Adrenal gland (tissue), 12 donors: Measurements from ENCODE around the gene SARNP. TPM values are rescaled to one million over a fixed set of nuclear protein-coding genes. Genes with fewer than 3 reads are reported as not detected.

Experiments
- DNase-seq, 7 donors: peaks; one replicate each; pipeline ENCODE4 v3.0.0-alpha.2; 2019 to 2020
- H3K27ac ChIP-seq, 5 donors: fragments of 200-600 bp; sonication (generic) in 4 of 5; 1 replicate in 3 of 5; 2 replicates in 2 of 5; pipeline versions ENCODE4 v1.5.1 to v1.8.0; 2016 to 2020; ENCODE audit warnings: mild to moderate bottlenecking in 1 of 5
- H3K27me3 ChIP-seq: fragments of 200-600 bp; 2 replicates; pipeline ENCODE4 v1.8.0; 2021
- H3K36me3 ChIP-seq, 2 donors: fragments of 200-600 bp; replicated peaks in 1 of 2; 1 replicate in 1 of 2; 2 replicates in 1 of 2; pipeline versions ENCODE4 v1.5.1 to v1.8.0; 2018 to 2022
- H3K4me1 ChIP-seq, 2 donors: fragments of 200-600 bp; replicated peaks in 1 of 2; 1 replicate in 1 of 2; 2 replicates in 1 of 2; pipeline versions ENCODE4 v1.5.1 to v1.8.0; 2018 to 2021
- H3K4me3 ChIP-seq, 4 donors: fragments of 200-600 bp; sonication (generic) in 3 of 4; one replicate each; pipeline ENCODE4 v1.5.1; 2016 to 2018
- H3K9me3 ChIP-seq, 3 donors: fragments of 200-600 bp; sonication (generic) in 1 of 3; replicated peaks in 1 of 3; 1 replicate in 2 of 3; 2 replicates in 1 of 3; pipeline versions ENCODE4 v1.5.1 to v1.8.0; 2016 to 2021
- CTCF ChIP-seq, 6 experiments: fragments of 450-650 bp in 4 of 6; fragments of 200-600 bp in 2 of 6; sonication (generic) in 1 of 6; IDR thresholded peaks; 1 replicate in 5 of 6; 2 replicates in 1 of 6; pipeline versions ENCODE4 v1.5.1 to v1.8.0; 2016 to 2021; ENCODE audit warnings: antibody characterized with exemption in 6 of 6, mild to moderate bottlenecking in 2 of 6, moderate library complexity in 1 of 6
- POLR2A ChIP-seq, 2 donors: fragments of 450-650 bp; IDR thresholded peaks; one replicate each; pipeline ENCODE4 v1.6.1; 2017; ENCODE audit warnings: antibody characterized with exemption in 2 of 2, mild to moderate bottlenecking in 2 of 2, moderate library complexity in 1 of 2
- WGBS, 4 donors: extraction: QIAGEN DNeasy Blood & Tissue Kit in 2 of 4; methylation state at CpG; one replicate each; pipeline versions ENCODE4 v1.1.5 to v1.1.7; 2013 to 2017; 5-methylcytosine and 5-hydroxymethylcytosine counted together
- intact Hi-C, 2 donors: fragments of 100-400 bp; cut with DNase I; formaldehyde crosslinking; loops; one replicate each; pipeline versions ENCODE4 v1.14.1 to v1.15.0; 2022 to 2023
- polyA plus RNA-seq, 3 donors: library from polyadenylated mRNA; stranded (reverse); fragments of 200-250 nt in 2 of 3; fragments of 350-450 nt in 1 of 3; fragmentation: Illumina TruSeq in 1 of 3; extraction: RNeasy Lipid Tissue Mini Kit (QIAGEN cat#74804) in 1 of 3; gene quantifications; one replicate each; pipeline ENCODE4 v1.2.3, GENCODE V29; 2013 to 2014
- total RNA-seq, 9 donors: library from RNA; depleted of rRNA in 4 of 9; stranded (reverse); fragments of >200 nt in 4 of 9; fragments of 120-200 nt in 1 of 9; fragmentation: NEBNext Ultra II Directional in 1 of 9; extraction: Animal tissue kit (Norgen Biotek cat#: 25700) in 1 of 9; gene quantifications; one replicate each; pipeline versions ENCODE4 v1.1.0 to v1.2.4, GENCODE V29; 2013 to 2023
- donor health status: healthy with polysubstance abuse.
- donor health status: Bipolar disorder and iron deficiency.
- donor health status: DM: yes; HTN: yes; CAD: no.
- donor health status: DM: no; HTN: no; CAD: no.
- donor health status: DM: no; HTN: no; CAD: no.
- donor health status: DM: yes; HTN: yes; CAD: no.

The SARNP gene
- total and polyA plus RNA-seq, 12 donors, result 23.2 to 148 (median 59.2) TPM

DNA sequence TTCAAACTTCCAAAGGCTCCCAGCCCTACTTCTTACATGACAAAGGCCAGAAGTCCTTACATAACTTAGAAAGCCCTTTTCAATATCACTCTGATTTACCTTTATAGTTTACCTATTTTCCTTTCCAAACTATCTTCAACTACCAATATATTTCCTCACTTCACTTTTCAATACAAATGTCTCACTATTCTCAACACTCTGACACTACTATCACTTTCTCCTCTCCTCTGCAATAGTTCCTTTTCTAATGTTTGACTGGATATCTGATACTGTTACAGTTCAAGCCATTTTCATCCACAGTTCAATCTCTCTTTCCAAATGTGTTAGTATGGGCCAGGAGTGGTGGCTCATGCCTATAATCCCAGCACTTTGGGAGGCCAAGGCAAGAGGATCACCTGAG is 3.3 kb downstream of the SARNP start:
- intact Hi-C loops, result no loop called here
- Histone ChIP-seq H3K4me1 (peaks cover 18 to 48% of the 10 kb centered on the region in 2 donors), H3K36me3 (peaks cover 0 to 16% of the 10 kb centered on the region in 2 donors)

DNA sequence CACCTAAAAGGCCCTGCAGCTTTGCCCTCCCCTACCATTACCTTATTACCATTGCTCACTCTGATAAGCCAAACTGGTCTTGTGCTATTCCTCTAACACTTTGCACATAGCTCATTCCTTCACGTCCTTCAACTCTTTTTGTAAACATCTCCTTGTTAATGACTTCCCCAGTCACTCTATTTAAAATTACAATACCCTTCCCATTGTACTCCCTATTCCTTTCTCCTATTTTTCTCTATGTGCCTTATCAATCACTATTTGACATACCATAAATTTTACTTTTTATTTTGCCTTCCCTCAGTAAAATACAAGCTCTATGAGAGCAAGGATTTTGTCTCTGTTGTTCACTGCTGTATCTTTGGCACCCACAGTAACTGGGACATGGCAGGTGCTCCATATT is 5.4 kb downstream of the SARNP start:
- TF ChIP-seq CTCF (IDR thresholded peaks at IDR 0.05) (no peak), POLR2A (IDR thresholded peaks at IDR 0.05) (no peak)
- Histone ChIP-seq H3K4me1 (peaks cover 18 to 39% of the 10 kb centered on the region in 2 donors), H3K36me3 (peaks cover 0 to 28% of the 10 kb centered on the region in 2 donors), H3K4me3 (no peak overlapping the region), H3K9me3 (no peaks in the 10 kb centered on the region), H3K27me3 (no peaks in the 10 kb centered on the region), H3K27ac (no peak overlapping the region)
- intact Hi-C loops, result no loop called here
- WGBS, 4 donors, result 26 to 45% (median 37%) methylated on average over 1 of the region's 1 CpG
- DNase-seq, result no peak

More for the DNA sequence above, 3.3 kb downstream of the SARNP start:
- no peak overlapping the region for H3K27ac ChIP-seq
- no peaks in the 10 kb centered on the region for H3K9me3 ChIP-seq
- no peaks in the 10 kb centered on the region for H3K27me3 ChIP-seq
- DNase-seq, result no peak
- no peak for TF ChIP-seq POLR2A (IDR thresholded peaks at IDR 0.05)
- TF ChIP-seq CTCF (IDR thresholded peaks at IDR 0.05), result no peak
- no peak overlapping the region for H3K4me3 ChIP-seq

DNA sequence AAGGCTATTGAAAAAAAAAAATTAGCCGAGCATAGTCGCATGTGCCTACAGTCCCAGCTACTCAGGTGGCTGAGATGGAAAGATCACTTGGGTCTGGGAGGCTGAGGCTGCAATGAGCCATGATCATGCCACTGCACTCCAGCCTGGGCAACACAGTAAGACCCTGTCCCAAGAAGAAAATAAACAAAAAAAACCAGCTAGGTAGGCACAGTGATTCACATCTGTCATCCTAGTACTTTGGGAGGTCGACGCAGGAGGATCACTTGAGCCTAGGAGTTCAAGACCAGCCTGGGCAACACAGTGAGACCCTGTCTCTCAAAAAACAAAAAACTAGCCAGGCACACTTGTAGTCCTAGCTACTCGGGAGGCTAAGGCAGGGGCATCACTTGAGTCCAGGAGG is 8.2 kb downstream of the SARNP start:
- DNase-seq, result no peak

DNA sequence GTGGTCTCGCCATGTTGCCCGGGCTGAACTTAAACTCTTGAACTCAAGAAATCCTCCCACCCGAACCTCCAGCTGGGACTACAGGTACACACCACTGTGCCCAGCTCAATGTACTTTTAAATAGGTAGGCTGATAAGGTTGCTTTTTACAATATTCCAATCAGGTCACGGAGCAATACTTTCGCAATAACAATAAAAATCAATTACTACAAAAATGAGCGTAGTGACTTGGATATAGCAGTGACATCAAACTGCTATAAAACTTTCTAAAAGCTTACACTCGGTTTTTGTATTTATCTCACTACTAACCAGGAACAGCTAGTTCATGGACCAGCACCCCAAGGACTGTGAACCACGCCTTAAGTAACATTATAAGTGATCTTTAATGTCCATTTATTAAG is 10.5 kb downstream of the SARNP start:
- no peak overlapping the region for H3K4me3 ChIP-seq
- H3K9me3 ChIP-seq, result no peaks in the 10 kb centered on the region
- no peak for TF ChIP-seq CTCF (IDR thresholded peaks at IDR 0.05)
- no peak for TF ChIP-seq POLR2A (IDR thresholded peaks at IDR 0.05)
- H3K27ac ChIP-seq, result no peak overlapping the region
- WGBS, 4 donors, result 94 to 95% (median 95%) methylated on average over 8 of the region's 8 CpGs
- H3K27me3 ChIP-seq, result no peaks in the 10 kb centered on the region
- H3K36me3 ChIP-seq, result peaks cover 0 to 15% of the 10 kb centered on the region in 2 donors
- intact Hi-C loops, result loop anchor here in 1 of 2 donors (10.0 kb wide), 1 partner anchor 62 kb away; the partner anchor contains the start of gene GDF11
- H3K4me1 ChIP-seq, result peaks cover 0 to 4% of the 10 kb centered on the region in 2 donors
- DNase-seq, result no peak

More for the DNA sequence above, 8.2 kb downstream of the SARNP start:
- TF ChIP-seq POLR2A (IDR thresholded peaks at IDR 0.05) (no peak), CTCF (IDR thresholded peaks at IDR 0.05) (no peak)
- no peak overlapping the region for H3K4me3 ChIP-seq
- H3K36me3 ChIP-seq, result peaks cover 0 to 15% of the 10 kb centered on the region in 2 donors
- WGBS, 4 donors, result 82 to 91% (median 84%) methylated on average over 5 of the region's 5 CpGs
- H3K4me1 ChIP-seq, result peaks cover 0 to 15% of the 10 kb centered on the region in 2 donors
- no peaks in the 10 kb centered on the region for H3K9me3 ChIP-seq
- intact Hi-C loops, result loop anchor here in 1 of 2 donors (10.0 kb wide), 1 partner anchor 64 kb away; the partner anchor contains the start of gene GDF11
- no peak overlapping the region for H3K27ac ChIP-seq
- H3K27me3 ChIP-seq, result no peaks in the 10 kb centered on the region
